SK-N-SH (cell line): ENCODE measurements around the gene RAB4A.

ENCODE experiments used
- EP300 ChIP-seq, 2 experiments: IDR thresholded peaks; 2 replicates each; pipeline versions ENCODE4 v1.4.0 to v1.6.1; 2012; ENCODE audit warnings: borderline replicate concordance in 1 of 2, low read depth in 1 of 2, low read length in 1 of 2
- EZH2phosphoT487 ChIP-seq: fragments of 200-600 bp; sonication (generic); IDR thresholded peaks from 2 replicates; pipeline ENCODE4 v1.6.1; 2017; ENCODE audit warnings: low read depth, mixed run types, mild to moderate bottlenecking, antibody characterized with exemption, moderate library complexity, borderline replicate concordance
- FOXJ3 ChIP-seq: sonication (generic); formaldehyde crosslinking; IDR thresholded peaks from 2 replicates; pipeline ENCODE4 v1.5.1; 2020; ENCODE audit warnings: mild to moderate bottlenecking, missing genetic modification reagents
- GATA2 ChIP-seq: sonication (generic); formaldehyde crosslinking; IDR thresholded peaks from 2 replicates; pipeline ENCODE4 v1.5.0; 2020; ENCODE audit warnings: mild to moderate bottlenecking, missing genetic modification reagents
- POLR2AphosphoS5 ChIP-seq: IDR thresholded peaks from 2 replicates; pipeline ENCODE4 v1.6.1; 2012; ENCODE audit warnings: low read depth, low read length
- TF ChIP-seq, protein P1 (sequence below): fragments of 200-600 bp; sonication (generic); IDR thresholded peaks from 2 replicates; pipeline ENCODE4 v1.6.1; 2017; ENCODE audit warnings: antibody characterized with exemption, mild to moderate bottlenecking, moderate library complexity

DNA sequence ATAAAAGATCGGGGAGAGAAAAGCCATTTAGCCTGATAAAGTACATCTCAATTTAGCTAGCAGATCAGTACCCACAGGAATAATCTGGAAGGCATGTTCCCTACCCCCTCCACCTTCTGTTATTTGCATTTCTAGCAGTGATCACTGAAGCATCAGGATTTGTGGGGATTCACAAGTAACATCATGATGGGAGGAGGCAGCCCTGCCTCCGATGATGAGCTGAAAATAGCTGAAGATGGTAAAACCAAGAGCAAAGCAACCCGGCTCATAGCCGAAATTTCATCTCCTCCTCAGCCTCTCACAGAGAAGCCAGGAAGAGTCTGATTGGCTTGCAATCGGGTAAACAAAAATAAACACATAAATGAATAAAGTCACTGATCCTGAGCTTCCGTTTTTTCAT, 69.6 kb downstream of the RAB4A start:
- TF ChIP-seq, protein P1, sequence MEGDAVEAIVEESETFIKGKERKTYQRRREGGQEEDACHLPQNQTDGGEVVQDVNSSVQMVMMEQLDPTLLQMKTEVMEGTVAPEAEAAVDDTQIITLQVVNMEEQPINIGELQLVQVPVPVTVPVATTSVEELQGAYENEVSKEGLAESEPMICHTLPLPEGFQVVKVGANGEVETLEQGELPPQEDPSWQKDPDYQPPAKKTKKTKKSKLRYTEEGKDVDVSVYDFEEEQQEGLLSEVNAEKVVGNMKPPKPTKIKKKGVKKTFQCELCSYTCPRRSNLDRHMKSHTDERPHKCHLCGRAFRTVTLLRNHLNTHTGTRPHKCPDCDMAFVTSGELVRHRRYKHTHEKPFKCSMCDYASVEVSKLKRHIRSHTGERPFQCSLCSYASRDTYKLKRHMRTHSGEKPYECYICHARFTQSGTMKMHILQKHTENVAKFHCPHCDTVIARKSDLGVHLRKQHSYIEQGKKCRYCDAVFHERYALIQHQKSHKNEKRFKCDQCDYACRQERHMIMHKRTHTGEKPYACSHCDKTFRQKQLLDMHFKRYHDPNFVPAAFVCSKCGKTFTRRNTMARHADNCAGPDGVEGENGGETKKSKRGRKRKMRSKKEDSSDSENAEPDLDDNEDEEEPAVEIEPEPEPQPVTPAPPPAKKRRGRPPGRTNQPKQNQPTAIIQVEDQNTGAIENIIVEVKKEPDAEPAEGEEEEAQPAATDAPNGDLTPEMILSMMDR = no peak
- TF ChIP-seq FOXJ3 (CRISPR knock-in tag) = no peak
- TF ChIP-seq EP300 (IDR thresholded peaks at IDR 0.05; ENCODE audit: borderline replicate concordance in 1 of 2, low read depth in 1 of 2, low read length in 1 of 2) = no peak
- no peak for TF ChIP-seq EZH2phosphoT487
- TF ChIP-seq POLR2AphosphoS5 = no peak
- no peak for TF ChIP-seq GATA2 (CRISPR knock-in tag)
